ENCODE results near the gene ELSPBP1.

DNA sequence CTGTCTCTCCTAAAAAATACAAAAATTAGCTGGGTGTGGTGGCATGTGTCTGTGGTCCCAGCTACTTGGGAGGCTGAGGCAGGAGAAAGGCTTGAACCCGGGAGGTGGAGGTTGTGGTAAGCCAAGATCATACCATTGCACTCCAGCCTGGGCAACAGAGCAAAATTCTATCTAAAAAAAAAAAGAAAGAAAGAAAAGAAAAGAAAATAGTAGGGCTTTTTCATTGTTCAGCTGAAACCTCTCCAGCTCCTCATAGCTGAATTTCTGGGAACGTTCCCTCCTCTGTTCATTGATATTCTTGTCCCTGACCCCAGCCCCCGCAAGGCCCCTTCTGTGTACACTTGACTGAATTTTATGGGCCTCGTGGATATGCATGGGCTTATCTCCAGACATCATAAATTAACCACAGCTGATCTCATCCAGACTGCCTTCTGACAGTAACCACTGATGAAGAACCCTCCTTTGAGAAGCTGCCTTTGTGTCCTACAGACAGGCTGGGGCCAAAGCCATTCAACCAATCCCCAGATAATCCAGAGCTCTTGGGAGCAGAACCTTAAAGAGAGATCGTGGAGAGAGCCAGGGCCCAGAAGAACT, at the start of gene ELSPBP1:
- TF ChIP-seq TAF1 (IDR thresholded peaks at IDR 0.05; ENCODE audit: low read depth) (no peak), RAD21 (IDR thresholded peaks at IDR 0.05; ENCODE audit: low read depth) (no peak), FOXM1 (IDR thresholded peaks at IDR 0.05; ENCODE audit: borderline replicate concordance, low read depth) (no peak), EP300 (IDR thresholded peaks at IDR 0.05; ENCODE audit: borderline replicate concordance) (no peak), CEBPB (IDR thresholded peaks at IDR 0.05) (no peak), NFIC (IDR thresholded peaks at IDR 0.05) (no peak), YY1 (IDR thresholded peaks at IDR 0.05; ENCODE audit: low read depth) (no peak), ZBTB7A (IDR thresholded peaks at IDR 0.05; ENCODE audit: low read depth) (no peak)
- TF ChIP-seq, protein P1, sequence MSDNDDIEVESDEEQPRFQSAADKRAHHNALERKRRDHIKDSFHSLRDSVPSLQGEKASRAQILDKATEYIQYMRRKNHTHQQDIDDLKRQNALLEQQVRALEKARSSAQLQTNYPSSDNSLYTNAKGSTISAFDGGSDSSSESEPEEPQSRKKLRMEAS (IDR thresholded peaks at IDR 0.05): no peak
- TF ChIP-seq, protein P2, sequence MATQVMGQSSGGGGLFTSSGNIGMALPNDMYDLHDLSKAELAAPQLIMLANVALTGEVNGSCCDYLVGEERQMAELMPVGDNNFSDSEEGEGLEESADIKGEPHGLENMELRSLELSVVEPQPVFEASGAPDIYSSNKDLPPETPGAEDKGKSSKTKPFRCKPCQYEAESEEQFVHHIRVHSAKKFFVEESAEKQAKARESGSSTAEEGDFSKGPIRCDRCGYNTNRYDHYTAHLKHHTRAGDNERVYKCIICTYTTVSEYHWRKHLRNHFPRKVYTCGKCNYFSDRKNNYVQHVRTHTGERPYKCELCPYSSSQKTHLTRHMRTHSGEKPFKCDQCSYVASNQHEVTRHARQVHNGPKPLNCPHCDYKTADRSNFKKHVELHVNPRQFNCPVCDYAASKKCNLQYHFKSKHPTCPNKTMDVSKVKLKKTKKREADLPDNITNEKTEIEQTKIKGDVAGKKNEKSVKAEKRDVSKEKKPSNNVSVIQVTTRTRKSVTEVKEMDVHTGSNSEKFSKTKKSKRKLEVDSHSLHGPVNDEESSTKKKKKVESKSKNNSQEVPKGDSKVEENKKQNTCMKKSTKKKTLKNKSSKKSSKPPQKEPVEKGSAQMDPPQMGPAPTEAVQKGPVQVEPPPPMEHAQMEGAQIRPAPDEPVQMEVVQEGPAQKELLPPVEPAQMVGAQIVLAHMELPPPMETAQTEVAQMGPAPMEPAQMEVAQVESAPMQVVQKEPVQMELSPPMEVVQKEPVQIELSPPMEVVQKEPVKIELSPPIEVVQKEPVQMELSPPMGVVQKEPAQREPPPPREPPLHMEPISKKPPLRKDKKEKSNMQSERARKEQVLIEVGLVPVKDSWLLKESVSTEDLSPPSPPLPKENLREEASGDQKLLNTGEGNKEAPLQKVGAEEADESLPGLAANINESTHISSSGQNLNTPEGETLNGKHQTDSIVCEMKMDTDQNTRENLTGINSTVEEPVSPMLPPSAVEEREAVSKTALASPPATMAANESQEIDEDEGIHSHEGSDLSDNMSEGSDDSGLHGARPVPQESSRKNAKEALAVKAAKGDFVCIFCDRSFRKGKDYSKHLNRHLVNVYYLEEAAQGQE (IDR thresholded peaks at IDR 0.05; ENCODE audit: low read depth): no peak
